ENCODE measurements around the gene OR12D3.
"Not testable (repeated sequence)": the region's sequence is repeated elsewhere in the genome, so short reads cannot be mapped to it uniquely, and the experiment has no call there.

OR12D3 gene, protein sequence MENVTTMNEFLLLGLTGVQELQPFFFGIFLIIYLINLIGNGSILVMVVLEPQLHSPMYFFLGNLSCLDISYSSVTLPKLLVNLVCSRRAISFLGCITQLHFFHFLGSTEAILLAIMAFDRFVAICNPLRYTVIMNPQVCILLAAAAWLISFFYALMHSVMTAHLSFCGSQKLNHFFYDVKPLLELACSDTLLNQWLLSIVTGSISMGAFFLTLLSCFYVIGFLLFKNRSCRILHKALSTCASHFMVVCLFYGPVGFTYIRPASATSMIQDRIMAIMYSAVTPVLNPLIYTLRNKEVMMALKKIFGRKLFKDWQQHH

DNA sequence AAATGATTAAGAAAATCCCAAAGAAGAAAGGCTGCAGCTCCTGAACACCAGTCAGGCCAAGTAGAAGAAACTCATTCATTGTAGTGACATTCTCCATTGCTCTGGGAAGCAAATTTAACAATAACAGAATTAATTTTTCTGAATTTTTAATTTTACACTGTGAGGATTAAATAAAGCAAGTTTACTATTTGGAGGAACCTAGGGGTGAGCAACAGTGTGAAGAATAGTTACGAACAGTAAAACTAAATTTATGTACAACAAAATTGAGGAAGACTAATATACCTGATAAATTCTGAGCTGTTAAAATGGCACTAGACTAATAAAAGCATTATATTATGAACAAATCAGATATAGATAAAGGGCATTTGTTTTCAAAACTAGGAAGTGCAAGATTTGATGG lies at the start of gene OR12D3:
Gene OR12D3, minus strand, starts transcription at position 101 of the 400 bp plus-strand sequence. Its CDS starts 4 bp downstream, at position 97.
- no peak for DNase-seq

GRCh38 chr6:29424575-29424974 lies 49.5 kb upstream of the OR12D3 start:
- DNase-seq: no peak

DNA sequence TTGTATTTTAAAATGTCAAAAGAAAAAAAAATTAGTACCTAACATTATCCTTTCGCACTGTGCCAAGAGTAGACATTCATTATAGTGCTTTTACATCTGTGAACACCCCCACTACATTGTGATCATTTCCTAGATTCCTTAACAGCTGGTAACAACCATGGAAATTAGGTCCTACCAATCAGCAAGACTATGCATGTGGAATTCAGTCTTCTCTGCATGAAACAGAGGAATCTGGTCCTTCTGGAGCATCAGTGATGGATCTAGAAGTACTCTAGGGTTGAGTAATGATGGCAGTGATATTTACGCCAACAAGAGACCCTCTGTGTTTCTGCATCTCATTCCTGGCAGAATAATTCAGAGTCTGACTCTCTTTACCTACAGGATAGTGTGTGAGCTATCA lies 49.1 kb upstream of the OR12D3 start:
- no peak for DNase-seq

- DNase-seq: no peak
Observed at GRCh38 chr6:29419516-29419915, 44.4 kb upstream of the OR12D3 start.

GRCh38 chr6:29414588-29414987 lies 39.5 kb upstream of the OR12D3 start, which contains the start of gene OR12D1:
Gene OR12D1, plus strand, starts transcription at chr6:29414928.
- no peak for DNase-seq

DNA sequence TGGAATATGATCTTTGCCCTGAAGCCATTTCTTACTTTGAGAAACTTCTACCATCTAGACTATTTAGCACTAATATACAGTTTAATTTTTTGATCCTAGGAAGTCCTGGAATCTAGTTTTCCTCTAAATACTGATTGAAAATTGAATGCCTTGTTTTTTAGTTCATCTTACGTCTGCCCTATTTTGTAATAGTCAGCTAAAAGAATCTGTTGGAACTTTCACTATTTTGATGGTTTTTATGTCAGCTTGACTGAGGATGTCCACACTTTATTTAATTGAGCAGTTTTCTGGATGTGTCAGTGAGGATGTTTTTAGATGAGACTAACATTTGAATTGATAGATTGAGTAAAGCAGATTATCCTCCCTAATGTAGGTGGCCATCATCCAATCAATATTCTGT lies 28.7 kb upstream of the OR12D3 start:
- no peak for DNase-seq

DNA sequence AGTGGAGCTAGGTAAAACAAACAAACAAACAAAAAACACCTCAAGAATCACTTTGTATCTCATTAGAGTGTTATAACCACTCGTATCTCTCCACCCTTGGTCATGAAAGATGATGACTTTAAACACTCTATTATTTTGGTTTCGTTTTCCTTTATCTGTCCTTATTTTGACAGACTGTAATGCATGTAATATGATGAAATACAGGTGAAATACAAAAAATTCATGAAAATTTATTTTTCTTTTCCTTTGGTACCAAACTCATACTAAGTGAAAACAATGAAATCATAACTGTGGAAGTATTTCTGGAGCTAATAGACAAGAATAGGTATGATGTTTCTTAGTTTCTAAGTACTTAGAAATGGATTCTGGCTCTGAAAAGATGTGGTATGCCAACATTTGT lies 24.4 kb upstream of the OR12D3 start:
- DNase-seq: no peak

- DNase-seq: no peak
Observed at GRCh38 chr6:29395331-29395730, 20.2 kb upstream of the OR12D3 start, which contains the start of gene OR12D2. Gene OR12D2, plus strand, starts transcription at chr6:29395631. Its CDS starts 1,069 bp downstream, at chr6:29396700.

DNA sequence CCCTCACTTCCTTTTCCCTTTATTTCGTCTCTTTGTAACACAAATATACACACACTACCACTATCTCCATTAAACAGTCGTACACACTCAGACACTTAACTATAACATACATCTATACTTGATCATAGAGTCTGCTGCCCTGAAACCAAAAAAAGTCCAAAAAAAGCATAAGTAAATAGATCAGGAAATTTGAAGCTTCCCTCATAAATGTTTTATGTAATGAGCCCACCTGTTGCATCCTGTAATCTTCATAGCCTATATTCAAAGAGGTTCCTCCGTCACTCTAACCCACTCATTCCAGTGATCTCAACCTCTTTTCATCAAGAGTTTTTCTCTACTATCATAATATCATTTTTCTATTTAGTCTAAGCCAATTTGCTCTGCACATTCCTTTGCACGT lies 13.4 kb upstream of the OR12D3 start:
- DNase-seq: no peak

GRCh38 chr6:29376003-29376402 lies 912 bp upstream of the OR12D3 start:
- DNase-seq: no peak

- DNase-seq: no peak
Observed at GRCh38 chr6:29368765-29369164, 6.3 kb downstream of the OR12D3 start, which contains the start of gene OR5V1. Gene OR5V1, minus strand, starts transcription at chr6:29368865. Its CDS starts 12,670 bp downstream, at chr6:29356195.

- no peak for DNase-seq
Observed at GRCh38 chr6:29355603-29356002, 19.5 kb downstream of the OR12D3 start.

DNA sequence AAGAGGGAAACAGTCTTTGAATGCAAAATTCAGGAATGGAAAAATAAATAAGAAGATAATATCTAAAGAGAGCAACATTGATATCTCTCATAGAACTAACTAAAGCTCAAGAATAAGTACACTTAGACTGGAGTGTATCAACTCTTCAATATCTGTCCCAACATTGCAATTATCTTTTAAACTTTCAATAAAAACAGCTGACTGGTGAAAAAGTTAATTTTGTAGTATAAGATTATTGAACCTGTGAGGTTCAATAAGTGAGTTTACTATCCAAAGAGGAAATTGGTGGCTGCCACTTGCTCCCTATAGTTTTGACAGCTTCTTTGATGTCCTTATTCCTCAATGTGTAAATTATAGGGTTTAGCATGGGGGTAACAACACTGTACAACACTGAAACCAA lies 20.1 kb downstream of the OR12D3 start:
- no peak for DNase-seq

- not testable (repeated sequence) for DNase-seq
Observed at GRCh38 chr6:29349348-29349747, 25.7 kb downstream of the OR12D3 start.

DNA sequence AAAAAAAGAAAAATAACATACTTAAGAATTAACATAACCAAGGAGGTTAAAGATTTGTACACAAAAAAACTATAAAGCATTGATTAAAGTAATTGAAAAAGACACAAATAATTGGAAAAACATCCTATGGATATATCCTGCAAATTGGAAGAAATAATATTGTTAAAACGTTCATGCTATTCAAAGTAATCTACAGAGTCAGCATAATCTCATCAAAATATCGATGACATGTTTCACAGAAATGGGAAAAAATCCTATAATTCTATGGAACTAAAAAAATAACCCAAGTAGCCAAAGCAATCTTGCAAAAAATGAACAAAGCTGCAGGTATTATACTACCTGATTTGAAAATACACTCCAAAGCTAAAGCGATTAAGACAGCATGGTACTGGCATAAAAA lies 29.7 kb downstream of the OR12D3 start:
- DNase-seq: no peak

- no peak for DNase-seq
Observed at GRCh38 chr6:29336269-29336668, 38.8 kb downstream of the OR12D3 start.

GRCh38 chr6:29332676-29333075 lies 42.4 kb downstream of the OR12D3 start:
- no peak for DNase-seq

DNA sequence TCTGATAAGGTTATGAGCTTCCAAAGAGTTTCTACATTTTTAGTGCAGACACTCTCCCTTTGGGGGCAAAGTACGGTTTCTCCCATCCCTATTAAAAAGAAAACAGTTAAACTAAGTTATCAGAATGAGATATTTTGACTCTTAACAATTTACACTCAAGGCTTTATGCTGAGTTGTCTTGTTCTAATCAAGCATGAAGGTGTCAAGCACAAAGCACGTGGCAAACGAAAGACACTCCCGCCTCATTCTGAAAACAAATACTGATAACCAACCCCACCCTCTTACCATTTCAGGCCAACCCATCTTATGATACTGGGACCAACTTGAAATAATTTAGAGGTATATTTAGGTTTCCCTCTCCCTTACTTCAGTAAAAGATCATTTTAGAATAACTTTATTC lies 49.3 kb downstream of the OR12D3 start:
- no peak for DNase-seq
